Measurements from ENCODE around the gene CD84.
"Not testable (repeated sequence)": the region's sequence is repeated elsewhere in the genome, so short reads cannot be mapped to it uniquely, and the experiment has no call there.

CD84 gene

DNA sequence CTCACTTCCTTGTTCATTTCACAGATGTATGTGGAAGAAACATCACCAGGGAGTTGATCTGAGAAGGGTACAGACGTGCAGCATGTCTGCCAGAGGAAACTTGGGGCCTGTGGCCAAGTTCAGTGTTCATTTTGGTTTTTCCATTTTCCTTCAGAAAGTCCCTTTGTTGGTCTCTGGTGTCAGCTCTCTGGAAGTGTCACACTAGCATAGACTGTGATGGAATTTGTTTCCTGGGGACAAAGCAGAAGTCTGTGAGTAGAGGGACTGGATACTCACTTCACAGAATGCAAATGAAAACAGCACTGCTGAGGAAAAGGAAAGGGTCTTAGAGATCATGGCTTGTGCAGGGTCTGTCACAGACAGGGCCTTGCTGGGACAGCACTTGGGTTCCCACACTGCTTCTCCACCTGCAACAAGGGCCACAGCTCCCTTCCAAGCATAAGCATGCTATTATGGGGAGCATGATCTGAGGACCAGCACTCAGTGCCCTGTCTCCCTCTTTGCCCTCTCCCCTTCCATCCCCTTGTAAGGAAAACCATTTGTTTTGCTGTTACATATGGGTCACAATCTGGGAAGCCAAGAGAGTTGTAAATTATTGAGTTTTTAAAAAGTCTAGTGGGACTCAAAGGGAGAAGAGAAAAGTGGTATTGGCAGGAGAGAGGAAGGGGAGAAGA, 31.4 kb upstream of the CD84 start:
- DNase-seq (ENCODE audit: low read depth in 3 of 3) = no peak

DNA sequence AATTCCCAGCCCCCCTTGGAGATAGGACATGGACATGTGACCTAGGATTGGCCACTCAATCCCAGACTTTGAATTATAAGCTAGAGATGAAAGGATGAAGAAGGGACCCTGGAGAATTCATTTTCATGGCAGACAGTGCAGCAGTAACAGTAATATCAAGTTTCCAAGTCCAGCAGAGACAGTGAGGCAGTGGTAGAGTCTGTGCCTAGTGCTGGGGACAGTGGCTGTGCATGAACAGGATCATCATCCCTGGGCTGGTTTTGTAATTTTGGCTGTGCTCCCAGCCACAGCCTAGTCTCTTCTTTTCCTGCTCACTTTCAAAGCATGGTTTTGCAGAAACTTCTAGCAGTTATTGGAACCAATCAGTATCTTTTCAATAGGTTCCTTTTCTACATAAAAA, 29.6 kb upstream of the CD84 start:
- no peak for DNase-seq (ENCODE audit: low read depth in 3 of 3)

DNA sequence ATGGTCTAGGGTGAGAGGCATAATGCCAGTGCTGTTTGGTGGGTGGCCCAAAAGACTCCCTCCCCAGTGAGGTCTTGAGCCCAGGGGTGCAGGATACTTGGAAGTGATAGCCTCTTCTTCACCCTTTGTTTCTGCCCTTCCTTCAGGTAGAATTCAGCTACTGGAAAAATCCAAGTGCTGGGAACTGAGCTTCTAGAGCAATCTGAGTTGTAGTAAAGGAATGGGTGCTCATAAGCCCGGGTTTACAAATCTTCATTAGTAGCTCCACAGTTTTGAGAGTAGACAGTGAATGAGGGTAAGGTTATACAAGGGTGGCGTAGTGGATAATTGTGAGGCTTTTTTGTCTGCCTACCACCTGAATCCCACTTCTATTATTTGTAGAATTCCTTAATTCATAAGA, 29.2 kb upstream of the CD84 start:
- no peak for DNase-seq (ENCODE audit: low read depth in 3 of 3)

DNA sequence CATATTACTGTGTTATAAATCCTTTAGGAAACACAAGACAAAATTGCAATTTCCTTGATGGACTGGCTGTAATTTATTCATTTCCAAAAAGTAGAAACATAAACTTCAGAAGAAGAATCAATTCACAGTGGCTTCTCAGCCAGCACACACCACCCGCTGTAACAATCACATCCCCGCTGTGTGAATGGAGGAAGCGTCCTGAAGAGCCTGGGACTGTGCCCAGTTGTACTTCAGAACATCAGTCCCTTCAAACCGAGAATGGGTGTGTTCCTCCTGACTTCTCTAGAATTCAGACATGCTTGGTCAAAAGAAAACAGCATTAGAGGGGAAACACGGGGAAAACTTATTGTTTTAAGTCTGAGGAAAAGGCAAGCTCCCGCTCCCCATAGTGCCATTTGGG, 28.8 kb upstream of the CD84 start:
- no peak for DNase-seq (ENCODE audit: low read depth in 3 of 3)

DNA sequence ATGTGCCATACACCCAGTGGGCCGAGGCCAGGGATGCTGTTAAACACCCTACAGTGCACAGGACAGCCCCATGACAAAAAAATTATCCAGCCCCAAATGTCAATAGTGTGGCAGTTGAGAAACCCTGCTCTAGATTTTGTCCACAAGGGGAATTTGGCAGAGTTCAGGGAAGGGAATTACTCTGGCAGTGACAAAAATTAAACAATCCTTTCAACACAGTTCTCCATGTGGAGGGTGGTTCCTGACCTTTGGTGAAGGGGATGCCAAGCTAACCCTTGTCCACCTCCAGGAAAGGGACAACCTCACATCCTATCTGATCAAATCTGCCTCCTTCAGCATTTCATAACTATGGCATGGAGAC, 28.4 kb upstream of the CD84 start:
- no peak for DNase-seq (ENCODE audit: low read depth in 3 of 3)

DNA sequence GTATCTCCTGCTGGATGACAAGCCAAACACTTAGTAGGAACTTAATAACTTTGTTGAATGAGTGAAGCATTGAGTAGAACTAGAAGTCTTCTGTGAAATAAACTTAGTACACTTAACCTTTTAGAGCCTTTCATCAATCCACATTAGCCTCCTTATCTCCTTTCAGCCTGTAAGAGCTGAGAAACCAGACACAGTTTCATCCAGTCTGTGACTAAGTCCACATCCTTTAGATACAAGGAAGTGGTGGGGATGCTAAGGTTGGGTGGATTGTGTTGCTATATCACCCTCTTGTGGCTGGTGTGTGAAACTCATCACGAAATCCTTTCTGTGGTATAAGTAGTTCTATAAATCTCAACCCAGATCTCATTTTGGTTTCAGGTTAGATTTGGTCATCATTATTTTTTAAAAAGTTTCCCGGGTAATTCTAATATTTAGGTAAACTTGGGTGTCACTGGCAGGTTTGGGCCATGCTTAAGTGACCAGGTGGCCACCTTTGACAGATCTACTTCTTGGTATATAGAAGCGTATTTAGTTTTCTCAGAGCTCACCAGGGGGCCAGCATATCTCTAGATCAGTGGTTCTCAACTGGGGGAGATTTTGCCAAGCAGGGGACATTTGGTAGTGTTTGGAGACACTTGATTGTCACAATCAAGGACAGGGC, 27.8 kb upstream of the CD84 start:
- peak in 1 of 3 experiments; percentile 50 for DNase-seq (ENCODE audit: low read depth in 3 of 3)

DNA sequence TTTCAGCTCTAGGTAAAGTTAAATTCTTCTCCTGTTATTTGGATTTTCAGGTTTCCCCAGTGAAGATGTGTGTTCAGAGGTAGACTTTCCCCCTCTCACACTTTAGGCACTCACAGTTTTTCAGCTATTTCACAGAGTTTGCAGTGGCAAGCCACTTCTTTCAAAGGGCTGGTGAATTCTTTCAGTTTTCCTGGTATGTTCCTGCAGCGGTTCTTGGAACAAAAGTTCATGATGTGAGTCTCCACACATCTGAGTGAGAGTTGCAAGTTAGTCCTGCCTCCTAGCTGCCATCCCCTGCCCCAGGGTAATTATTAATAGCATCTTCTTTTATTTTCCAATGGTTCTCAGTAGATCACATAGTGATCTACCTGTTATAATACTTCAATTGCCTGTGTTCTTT, 27.3 kb upstream of the CD84 start:
- DNase-seq (ENCODE audit: low read depth in 3 of 3) = no peak

DNA sequence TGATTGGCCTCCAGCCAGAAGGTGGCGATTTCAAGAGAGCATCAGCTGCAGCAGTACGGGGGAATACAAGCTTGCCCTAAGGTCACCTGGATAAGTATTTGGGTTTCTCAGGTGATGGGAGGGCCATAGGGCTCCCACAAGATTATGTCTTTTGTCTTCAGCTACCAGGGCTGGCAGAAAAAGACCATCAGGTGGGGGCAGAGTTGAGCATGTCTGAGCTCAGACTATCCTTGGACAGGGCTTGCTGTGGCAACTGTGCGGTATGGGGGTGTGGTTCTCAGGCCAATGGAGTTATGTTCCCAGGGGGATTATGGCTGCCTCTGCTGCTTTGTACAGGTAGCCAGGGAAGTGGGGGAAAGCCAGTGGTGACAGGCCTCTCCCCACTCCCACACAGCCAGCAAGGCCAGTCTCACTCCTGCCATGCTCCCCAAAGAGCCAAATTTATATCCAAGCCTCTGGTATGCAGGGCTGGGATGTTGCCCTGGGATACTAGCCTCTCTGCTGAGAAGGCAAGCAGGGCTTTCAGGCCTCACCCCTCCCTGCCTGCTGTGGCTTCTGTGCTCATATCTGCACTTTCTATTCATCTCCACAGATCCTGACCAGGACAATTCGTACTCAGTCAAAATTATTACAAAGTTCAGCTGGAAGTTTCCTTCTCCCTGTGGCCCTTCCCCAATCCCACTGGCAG, 26.6 kb upstream of the CD84 start:
- DNase-seq (ENCODE audit: low read depth in 3 of 3) = no peak

DNA sequence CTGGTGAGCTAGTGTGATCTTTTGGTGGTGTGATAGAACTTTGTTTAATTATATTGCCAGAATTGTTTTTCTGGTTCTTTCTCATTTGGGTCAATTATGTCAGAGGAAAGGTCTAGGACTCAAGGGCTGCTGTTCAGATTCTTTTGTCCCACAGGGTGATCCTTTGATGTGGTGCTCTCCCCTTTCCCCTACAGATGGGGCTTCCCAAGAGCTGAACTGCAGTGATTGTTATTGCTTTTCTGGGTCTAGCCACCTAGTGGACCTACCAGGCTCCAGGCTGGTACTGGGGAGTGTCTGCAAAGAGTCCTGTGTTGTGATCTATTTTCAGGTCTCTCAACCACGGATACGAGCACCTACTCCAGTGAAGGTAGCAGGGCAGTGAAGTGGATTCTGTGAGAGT, 25.9 kb upstream of the CD84 start:
- DNase-seq (ENCODE audit: low read depth in 3 of 3) = no peak

DNA sequence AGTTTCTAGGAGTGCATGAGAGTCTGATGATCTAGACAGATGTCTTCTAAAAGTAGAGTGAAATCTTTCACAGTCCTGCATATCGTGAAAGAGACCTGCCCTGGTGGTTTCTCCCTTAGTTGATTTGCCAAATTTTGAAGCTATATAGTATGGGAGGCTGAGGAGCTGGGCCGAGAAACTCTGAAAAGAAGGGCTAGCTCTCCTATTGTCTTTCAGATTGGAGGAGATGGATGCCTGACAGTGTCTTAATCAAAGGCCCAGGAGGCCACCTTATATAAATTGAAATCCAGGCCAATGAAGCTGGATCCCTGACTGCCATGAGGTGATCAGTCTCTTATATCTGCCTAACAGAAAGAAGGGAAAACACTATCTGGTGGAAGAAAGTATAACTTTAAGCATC, 18.4 kb upstream of the CD84 start:
- no peak for DNase-seq (ENCODE audit: low read depth in 3 of 3)

DNA sequence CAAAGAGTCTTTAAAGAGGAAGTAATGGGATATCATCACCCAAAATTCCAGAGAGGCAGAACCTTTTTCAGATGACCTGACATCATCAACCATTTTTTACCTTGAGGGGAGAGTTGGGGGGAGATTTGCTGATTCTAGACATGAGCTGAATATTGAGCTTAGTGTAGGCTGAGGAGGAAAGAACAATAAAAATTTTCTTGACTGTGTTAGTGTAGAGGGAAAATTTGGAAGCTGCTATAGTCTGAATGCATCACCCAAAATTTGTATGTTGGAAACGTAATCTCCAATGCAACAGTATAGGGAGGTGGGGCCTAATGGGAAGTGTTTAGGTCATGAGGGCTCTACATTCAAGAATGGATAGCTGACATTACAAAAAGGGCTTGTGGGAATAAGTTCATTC, 17.8 kb upstream of the CD84 start:
- DNase-seq (ENCODE audit: low read depth in 3 of 3) = no peak

DNA sequence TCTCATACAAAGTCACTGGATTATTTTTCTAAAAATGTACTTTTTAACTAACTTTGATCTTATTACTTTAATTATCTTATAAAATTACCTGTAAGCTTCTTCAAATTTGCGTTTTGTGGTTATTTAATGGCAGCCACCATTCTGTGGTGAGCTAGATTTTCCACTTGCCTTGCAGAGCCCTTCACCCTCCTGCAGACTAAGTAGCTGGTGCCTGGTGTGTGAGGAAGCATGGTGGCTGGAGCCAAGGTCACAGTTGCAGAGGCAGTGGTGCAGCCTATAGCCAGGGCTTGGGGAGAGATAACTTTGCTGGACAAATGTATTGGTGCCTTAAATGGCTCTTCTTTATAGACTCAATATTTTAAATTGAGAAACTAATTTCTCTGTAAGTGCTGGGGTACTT, 11.2 kb upstream of the CD84 start:
- DNase-seq (ENCODE audit: low read depth in 3 of 3) = no peak

DNA sequence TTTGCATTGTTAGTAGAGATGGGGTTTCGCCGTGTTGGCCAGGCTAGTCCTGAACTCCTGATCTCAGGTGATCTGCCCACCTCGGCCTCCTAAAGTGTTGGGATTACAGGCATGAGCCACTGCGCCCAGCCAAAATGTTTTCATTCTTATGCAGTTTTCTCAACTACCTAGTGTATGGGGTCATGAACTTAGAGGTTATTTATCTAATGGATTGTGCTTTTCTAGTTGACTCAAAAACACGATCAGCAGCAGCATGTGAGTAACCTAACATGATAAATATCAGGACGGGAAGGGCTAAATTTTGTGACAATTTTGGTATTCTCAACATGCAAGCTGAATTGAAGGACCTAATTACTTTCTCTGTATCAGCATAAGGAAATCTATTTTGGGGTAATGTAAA, 9.2 kb upstream of the CD84 start:
- DNase-seq (ENCODE audit: low read depth in 3 of 3) = no peak

DNA sequence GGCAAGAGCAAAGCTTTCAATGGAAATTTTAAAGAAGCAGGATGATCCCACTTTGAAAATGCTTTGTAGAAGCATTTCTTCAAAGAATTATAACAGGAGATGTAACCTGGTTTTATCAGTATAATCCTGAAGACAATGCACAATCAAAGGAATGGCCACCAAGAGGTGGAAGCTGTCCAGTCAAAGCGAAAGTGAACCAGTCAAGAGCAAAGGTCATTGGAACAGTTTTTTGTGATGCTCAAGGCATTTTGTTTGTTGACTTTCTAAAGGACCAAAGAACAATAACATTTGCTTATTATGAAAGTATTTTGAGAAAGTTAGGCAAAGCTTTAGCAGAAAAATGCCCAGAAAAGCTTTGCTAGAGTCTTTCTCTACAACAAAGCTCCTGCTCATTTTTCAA, 5.5 kb upstream of the CD84 start:
- no peak for DNase-seq (ENCODE audit: low read depth in 3 of 3)

DNA sequence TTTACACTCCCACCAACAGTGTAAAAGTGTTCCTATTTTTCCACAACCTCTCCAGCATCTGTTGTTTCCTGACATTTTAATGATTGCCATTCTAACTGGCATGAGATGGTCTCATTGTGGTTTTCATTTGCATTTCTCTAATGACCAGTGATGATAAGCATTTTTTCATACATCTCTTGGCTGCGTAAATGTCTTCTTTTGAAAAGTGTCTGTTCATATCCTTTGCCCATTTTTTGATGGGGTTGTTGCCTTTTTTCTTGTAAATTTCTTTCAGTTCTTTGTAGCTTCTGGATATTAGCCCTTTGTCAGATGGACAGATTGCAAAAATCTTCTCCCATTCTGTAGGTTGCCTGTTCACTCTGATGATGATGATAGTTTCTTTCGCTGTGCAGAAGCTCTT, 3.7 kb upstream of the CD84 start:
- not testable (repeated sequence) for DNase-seq (ENCODE audit: low read depth in 3 of 3)

DNA sequence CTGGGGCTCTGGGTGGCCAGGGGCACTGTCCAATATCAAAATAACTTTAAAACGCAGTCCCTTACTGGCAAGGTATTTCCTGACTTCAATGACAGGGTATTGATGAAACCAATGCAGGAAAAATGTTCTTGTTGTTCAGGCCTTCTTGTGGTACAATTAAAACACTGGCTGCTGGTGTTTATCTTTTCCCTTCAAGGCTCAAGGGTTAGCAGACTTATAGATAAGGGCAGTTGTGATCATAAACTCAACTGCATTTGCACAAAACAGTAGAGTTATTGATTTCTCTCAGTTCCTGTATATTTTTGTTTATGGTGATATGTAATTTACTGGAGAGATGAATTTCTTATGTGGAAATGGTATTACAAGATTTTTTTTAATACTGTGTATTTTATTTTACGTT, 2.7 kb upstream of the CD84 start:
- no peak for DNase-seq (ENCODE audit: low read depth in 3 of 3)

DNA sequence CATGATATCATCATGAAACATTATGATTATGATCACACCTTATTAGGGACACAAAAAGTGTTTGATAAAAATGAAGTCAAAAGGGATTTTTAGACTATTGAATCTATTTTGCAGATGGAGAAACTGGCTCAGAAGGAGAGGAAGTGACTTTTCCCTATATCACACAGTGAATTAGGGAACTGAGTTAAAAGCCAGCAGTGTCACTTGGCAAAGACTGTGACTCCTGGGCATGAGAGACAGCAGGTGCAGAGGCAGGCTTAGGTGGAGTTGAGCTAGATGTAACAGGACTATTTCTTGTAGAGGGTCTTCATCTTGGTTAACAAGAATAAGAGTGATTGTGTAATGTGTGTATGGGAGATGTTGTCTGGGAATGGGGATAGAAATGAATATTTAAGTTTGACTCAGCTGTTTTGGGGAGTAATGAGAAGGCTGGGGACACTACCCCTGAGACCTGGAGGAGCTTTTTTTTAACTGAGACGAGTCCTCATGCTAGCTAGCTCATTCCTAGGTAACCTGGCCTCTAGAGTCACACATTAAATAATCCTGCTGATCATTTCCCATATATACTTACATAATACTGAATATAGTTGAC, 1.0 kb upstream of the CD84 start:
- no peak for DNase-seq (ENCODE audit: low read depth in 3 of 3)

DNA sequence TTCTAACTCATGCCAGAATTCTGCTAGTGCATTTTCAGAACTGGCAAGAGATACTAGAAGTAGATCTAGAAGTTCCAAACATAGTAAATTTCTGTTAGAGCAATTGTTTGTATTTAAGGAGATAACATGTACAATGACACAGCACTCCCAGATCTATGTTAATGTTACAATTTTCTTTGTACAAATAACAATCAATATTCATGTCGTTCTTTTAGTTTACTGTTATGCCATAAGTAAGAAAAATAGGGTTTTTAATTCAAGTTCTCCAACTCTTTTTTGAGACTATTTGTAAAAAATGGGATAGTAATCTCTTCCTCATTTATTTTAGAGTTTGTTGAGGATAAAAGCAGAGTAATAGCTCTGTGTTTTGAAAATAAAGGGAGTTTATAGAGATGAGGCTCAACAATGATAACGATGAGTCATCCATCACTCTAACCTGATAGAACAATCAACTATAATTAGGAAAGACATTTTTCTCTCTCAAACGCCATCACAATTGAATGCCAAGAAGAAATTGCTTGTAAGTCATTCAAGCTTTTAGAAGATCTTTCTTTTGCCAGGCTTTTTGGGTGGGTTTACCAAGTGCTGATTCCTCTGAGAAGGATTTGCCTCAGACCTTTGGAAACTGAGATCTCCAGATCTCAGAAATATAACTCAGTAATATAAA, 638 bp downstream of the CD84 start:
- no peak for DNase-seq (ENCODE audit: low read depth in 3 of 3)

DNA sequence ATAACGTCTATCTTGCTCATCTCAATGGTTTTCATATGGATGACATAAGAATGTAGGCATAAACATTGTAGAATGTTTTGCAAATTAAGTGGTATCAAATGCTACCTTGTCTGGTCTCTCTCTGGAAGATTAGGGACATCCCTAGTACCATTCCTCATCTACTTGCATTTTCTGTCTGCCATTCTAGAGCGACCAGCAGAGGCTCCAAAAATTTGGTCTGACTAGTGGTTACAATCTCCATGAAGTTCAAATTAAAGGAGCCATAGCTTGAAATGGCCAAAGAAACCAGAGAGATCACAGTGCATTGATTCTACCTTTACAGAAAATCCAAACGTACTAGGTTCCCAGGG, 1.1 kb downstream of the CD84 start:
- no peak for DNase-seq (ENCODE audit: low read depth in 3 of 3)

DNA sequence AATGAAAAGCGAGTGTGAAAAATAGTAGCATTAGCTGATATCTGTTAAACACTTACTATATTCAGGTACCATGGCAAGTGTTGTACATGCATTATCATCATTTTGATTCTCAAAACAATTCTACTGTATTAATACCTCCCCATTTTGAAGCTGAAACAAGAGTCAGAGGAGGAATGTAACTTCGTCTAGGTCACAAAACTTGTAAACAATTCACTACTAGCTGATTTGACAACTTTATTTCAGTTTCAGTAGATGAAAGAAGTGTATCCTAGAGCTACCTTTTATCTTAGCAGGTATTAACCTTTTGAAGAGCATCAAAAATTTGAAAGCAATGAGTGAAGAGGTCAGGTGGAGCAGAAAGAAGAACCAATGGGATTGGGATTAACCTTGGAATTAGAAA, 1.6 kb downstream of the CD84 start:
- no peak for DNase-seq (ENCODE audit: low read depth in 3 of 3)

DNA sequence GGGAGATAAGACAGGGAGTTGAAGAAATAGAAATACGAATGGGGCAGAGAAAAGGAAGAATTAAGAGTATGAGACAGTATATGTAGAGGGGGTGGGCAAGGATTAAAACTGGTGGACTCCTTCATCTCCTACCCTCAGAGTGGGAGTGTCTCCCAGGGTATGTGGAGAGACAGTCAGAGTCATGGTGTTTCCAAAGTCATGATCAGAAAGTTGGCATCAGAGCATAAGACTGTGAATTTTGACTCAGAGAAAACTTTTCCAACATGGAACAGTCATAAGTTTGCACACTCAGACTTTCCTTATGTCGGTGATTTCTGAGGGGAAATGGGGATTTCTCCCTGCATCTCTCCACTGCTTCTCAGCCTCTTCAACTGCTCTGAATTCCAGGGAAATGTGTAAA, 2.4 kb downstream of the CD84 start:
- DNase-seq (ENCODE audit: low read depth in 3 of 3) = no peak

DNA sequence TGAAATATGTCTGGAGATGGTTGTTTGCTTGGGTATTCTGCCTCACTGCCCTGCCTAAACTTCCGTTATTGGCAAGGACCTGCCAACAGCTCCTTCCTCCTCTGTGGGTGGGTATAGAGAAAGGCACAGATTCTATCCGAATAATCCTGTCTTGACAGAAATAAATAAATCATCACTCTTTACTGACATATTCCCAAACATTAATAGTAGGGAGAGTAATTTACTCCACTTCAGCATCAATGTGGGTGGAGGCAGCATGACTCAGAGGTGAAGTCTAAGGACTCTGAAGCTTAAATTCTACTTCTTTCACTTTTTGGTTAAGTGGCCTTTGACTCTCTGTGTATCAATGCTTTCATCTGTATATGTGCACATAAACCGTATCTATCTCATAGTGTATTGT, 2.9 kb downstream of the CD84 start:
- DNase-seq (ENCODE audit: low read depth in 3 of 3) = peak in 2 of 3 experiments; percentile 33 to 48

Measured in stimulated activated CD4-positive, alpha-beta T cell treated with anti-CD3 and anti-CD28 coated beads, TNF-alpha, amount 100 ng/mL, for 24 hours (primary cell).